K562 (cell line): ENCODE measurements around the gene PGP. TPM values are rescaled to one million over a fixed set of nuclear protein-coding genes. Genes with fewer than 3 reads are reported as not detected.

ENCODE experiments used
- ATAC-seq: fragments of 200-7000 bp; cut with Tn5 transposase; 3 replicates; pipeline ENCODE4 v1.9.1; 2020; ENCODE audit warnings: moderate library complexity
- BruUV-seq: library from RNA; stranded (reverse); fragments of 400-500 nt; replicated peaks from 2 replicates; lab custom pipeline; 2021; lab: Mats Ljungman, UMichigan
- CTCF ChIA-PET: fragments of 300-600 bp; formaldehyde crosslinking; extraction: SDS; loops from one replicate; lab custom pipeline; 2021; ENCODE audit warnings: low intra/inter-chr PET ratio; lab: Yijun Ruan, JAX
- POLR2A ChIA-PET: fragments of 300-600, 350-650 bp; sonication (Branson Sonifier 250); formaldehyde crosslinking; extraction: SDS; loops from one replicate; lab custom pipeline; 2021; ENCODE audit warnings: antibody characterized with exemption, inconsistent platforms; lab: Yijun Ruan, JAX
- DNase-seq, 4 experiments: peaks; one replicate each; pipeline versions ENCODE4 v3.0.0 to v3.0.0-alpha.2; 2011 to 2018; ENCODE audit warnings: low spot score in 3 of 4, mixed read lengths in 3 of 4; ENCODE audit errors: extremely low read depth in 1 of 4
- FAIRE-seq: peaks from 2 replicates; lab custom pipeline; 2011; peaks lifted over from hg19 to GRCh38; lab: Jason Lieb, UNC
- H2AFZ ChIP-seq: 2 replicates; pipeline ENCODE4 v1.6.0; 2011; ENCODE audit warnings: low read depth, low read length, control low read depth, inconsistent platforms
- H3K27ac ChIP-seq: fragments of 200-600 bp; 3 replicates; pipeline ENCODE4 v1.8.0; 2011; ENCODE audit warnings: low read depth, mild to moderate bottlenecking, control low read depth, inconsistent platforms, low read length, moderate library complexity, mixed read lengths; ENCODE audit errors: extremely low read depth
- H3K27me3 ChIP-seq, 2 experiments: fragments of 300-600 bp in 1 of 2; 2 replicates in 1 of 2; 3 replicates in 1 of 2; pipeline versions ENCODE4 v1.6.0 to v1.8.0; 2011; ENCODE audit warnings: inconsistent platforms in 2 of 2, low read length in 2 of 2, mild to moderate bottlenecking in 1 of 2, mixed read lengths in 1 of 2, moderate library complexity in 1 of 2; ENCODE audit not compliant: control insufficient read depth in 2 of 2, insufficient read depth in 2 of 2
- H3K36me3 ChIP-seq: fragments of 300-600 bp; 3 replicates; pipeline ENCODE4 v1.8.0; 2011; ENCODE audit warnings: mild to moderate bottlenecking, low read length, inconsistent platforms; ENCODE audit not compliant: control insufficient read depth, insufficient read depth
- H3K4me1 ChIP-seq, 2 experiments: fragments of 200-600 bp in 1 of 2; replicated peaks in 1 of 2; 2 replicates in 1 of 2; 3 replicates in 1 of 2; pipeline versions ENCODE4 v1.5.1 to v1.8.0; 2011; ENCODE audit warnings: inconsistent platforms in 2 of 2, low read length in 2 of 2, mild to moderate bottlenecking in 1 of 2, mixed read lengths in 1 of 2, moderate library complexity in 1 of 2; ENCODE audit not compliant: control insufficient read depth in 2 of 2, insufficient read depth in 2 of 2
- H3K4me2 ChIP-seq: 2 replicates; pipeline ENCODE4 v1.6.1; 2011; ENCODE audit warnings: low read length, control low read depth, inconsistent platforms, mixed read lengths; ENCODE audit not compliant: insufficient read depth
- H3K4me3 ChIP-seq: fragments of 200-600 bp; sonication (generic), shearing (Covaris generic); 2 replicates; pipeline ENCODE4 v1.5.1; 2016; ENCODE audit warnings: control low read depth, inconsistent platforms
- H3K79me2 ChIP-seq: fragments of 200-600 bp; 3 replicates; pipeline ENCODE4 v1.8.0; 2011; ENCODE audit warnings: low read length, inconsistent platforms; ENCODE audit not compliant: control insufficient read depth, insufficient read depth
- H3K9ac ChIP-seq, 2 experiments: 2 replicates each; pipeline versions ENCODE4 v1.6.0 to v1.6.1; 2011; ENCODE audit warnings: low read depth in 2 of 2, low read length in 2 of 2, control low read depth in 1 of 2, inconsistent platforms in 1 of 2, mild to moderate bottlenecking in 1 of 2, mixed read lengths in 1 of 2; ENCODE audit not compliant: insufficient read depth in 1 of 2
- H3K9me1 ChIP-seq: one replicate; pipeline ENCODE4 v1.6.0; 2011; ENCODE audit warnings: inconsistent platforms, mild to moderate bottlenecking, low read length, moderate library complexity; ENCODE audit not compliant: control insufficient read depth, insufficient read depth
- H3K9me3 ChIP-seq: replicated peaks from 2 replicates; pipeline ENCODE4 v1.5.1; 2011; ENCODE audit warnings: low read depth, low read length, inconsistent platforms; ENCODE audit not compliant: control insufficient read depth, insufficient read depth
- H4K20me1 ChIP-seq: replicated peaks from 2 replicates; pipeline ENCODE4 v1.6.1; 2011; ENCODE audit warnings: low read length, inconsistent platforms, mixed read lengths; ENCODE audit not compliant: control insufficient read depth, insufficient read depth
- ADNP ChIP-seq: fragments of 200-800 bp; sonication (Bioruptor generic); IDR thresholded peaks from 2 replicates; pipeline ENCODE4 v1.6.1; 2016; ENCODE audit warnings: missing genetic modification characterization, missing compliant biosample characterization
- CHD4 ChIP-seq: fragments of 200-600 bp; sonication (generic); IDR thresholded peaks from 3 replicates; pipeline ENCODE4 v1.6.1; 2012; ENCODE audit warnings: low read depth, mild to moderate bottlenecking, mixed read lengths, low read length, inconsistent platforms; ENCODE audit not compliant: insufficient read depth, insufficient replicate concordance, poor library complexity, severe bottlenecking
- NFE2 ChIP-seq: IDR thresholded peaks from 2 replicates; pipeline ENCODE4 v1.6.1; 2014; ENCODE audit warnings: antibody characterized with exemption, low read depth
- NFYB ChIP-seq: IDR thresholded peaks from 2 replicates; pipeline ENCODE4 v1.6.1; 2011; ENCODE audit warnings: mild to moderate bottlenecking, moderate library complexity; ENCODE audit not compliant: insufficient read length; ENCODE audit errors: extremely low read depth
- PML ChIP-seq: IDR thresholded peaks from 2 replicates; pipeline ENCODE4 v1.6.1; 2012; ENCODE audit warnings: low read length, inconsistent platforms
- SRF ChIP-seq, 2 experiments: fragments of 250-450, 450-650 bp in 1 of 2; sonication (Bioruptor Pico) in 1 of 2; sonication (generic) in 1 of 2; formaldehyde crosslinking; IDR thresholded peaks; 2 replicates each; pipeline versions ENCODE4 v1.5.0 to v1.5.1; 2020 to 2022; ENCODE audit warnings: mild to moderate bottlenecking in 1 of 2, missing genetic modification reagents in 1 of 2
- TEAD1 ChIP-seq, 2 experiments: fragments of 450-650 bp in 1 of 2; sonication (generic) in 1 of 2; formaldehyde crosslinking; IDR thresholded peaks; 2 replicates each; pipeline versions ENCODE4 v1.4.0 to v1.8.0; 2020 to 2022; ENCODE audit warnings: mild to moderate bottlenecking in 2 of 2, missing genetic modification reagents in 1 of 2
- ZNF121 ChIP-seq: sonication (generic); formaldehyde crosslinking; conservative IDR thresholded peaks from 2 replicates; pipeline ENCODE4 v1.8.0; 2022; ENCODE audit warnings: missing genetic modification reagents
- whole genome bisulfite sequencing: fragments of 100-300 bp; shearing (Covaris generic); methylation state at CpG from one replicate; pipeline ENCODE4 v1.1.6; 2016; ENCODE audit warnings: low coverage, mixed read lengths; ENCODE audit not compliant: insufficient coverage; ENCODE audit errors: missing lambda C conversion rate; 5-methylcytosine and 5-hydroxymethylcytosine counted together
- in situ Hi-C: fragments of 300-500 bp; cut with MboI; formaldehyde crosslinking; loops from 4 replicates; pipeline ENCODE4 v1.15.0; 2018; ENCODE audit warnings: inconsistent platforms, mixed read lengths
- intact Hi-C: fragments of 100-400 bp; cut with micrococcal nuclease; formaldehyde crosslinking; loops from 2 replicates; pipeline ENCODE4 v1.14.2; 2022
- polyA plus RNA-seq, 8 experiments: library from polyadenylated mRNA; depleted of rRNA in 4 of 8; stranded (reverse) in 5 of 8; unstranded in 3 of 8; fragments of >200 nt; fragmentation: Nextera tagmentation in 2 of 8; fragmentation: Illumina TruSeq in 1 of 8; extraction: Ambion mirVana in 2 of 8; extraction: Trizol in 1 of 8; gene quantifications; 2 replicates each; pipeline versions ENCODE4 v1.2.1 to v1.2.3, GENCODE V29; 2011 to 2014; ENCODE audit warnings: inconsistent platforms in 1 of 8, missing spikeins in 1 of 8
- total RNA-seq, 7 experiments: library from RNA; depleted of rRNA in 6 of 7; stranded (reverse); fragments of >200 nt in 6 of 7; fragmentation: Illumina TruSeq in 2 of 7; extraction: Trizol in 2 of 7; gene quantifications; 2 replicates each; pipeline versions ENCODE4 v1.2.1 to v1.2.3, GENCODE V29; 2011 to 2021; ENCODE audit warnings: low replicate concordance in 1 of 7
- TF ChIP-seq, protein P1 (sequence below): fragments of 250-450 bp; sonication (Bioruptor Pico); IDR thresholded peaks from 2 replicates; pipeline ENCODE4 v1.5.0; 2021; ENCODE audit warnings: mild to moderate bottlenecking, borderline replicate concordance
- TF ChIP-seq, protein P2 (sequence below): sonication (generic); formaldehyde crosslinking; IDR thresholded peaks from 2 replicates; pipeline ENCODE4 v1.8.0; 2023; ENCODE audit warnings: mild to moderate bottlenecking, missing genetic modification reagents
- TF ChIP-seq, protein P3 (sequence below): fragments of 450-650 bp; IDR thresholded peaks from 2 replicates; pipeline ENCODE4 v1.6.1; 2017; ENCODE audit warnings: mild to moderate bottlenecking, moderate library complexity
- TF ChIP-seq, protein P4 (sequence below): sonication (generic); IDR thresholded peaks from 2 replicates; pipeline ENCODE4 v1.6.1; 2016

The PGP gene
- total and polyA plus RNA-seq, 9 of the 15 experiments (the other 6 are each of a cell fraction or from before 2014, with no cell fraction given), result 1.1 to 57.6 (median 19.6) TPM

DNA sequence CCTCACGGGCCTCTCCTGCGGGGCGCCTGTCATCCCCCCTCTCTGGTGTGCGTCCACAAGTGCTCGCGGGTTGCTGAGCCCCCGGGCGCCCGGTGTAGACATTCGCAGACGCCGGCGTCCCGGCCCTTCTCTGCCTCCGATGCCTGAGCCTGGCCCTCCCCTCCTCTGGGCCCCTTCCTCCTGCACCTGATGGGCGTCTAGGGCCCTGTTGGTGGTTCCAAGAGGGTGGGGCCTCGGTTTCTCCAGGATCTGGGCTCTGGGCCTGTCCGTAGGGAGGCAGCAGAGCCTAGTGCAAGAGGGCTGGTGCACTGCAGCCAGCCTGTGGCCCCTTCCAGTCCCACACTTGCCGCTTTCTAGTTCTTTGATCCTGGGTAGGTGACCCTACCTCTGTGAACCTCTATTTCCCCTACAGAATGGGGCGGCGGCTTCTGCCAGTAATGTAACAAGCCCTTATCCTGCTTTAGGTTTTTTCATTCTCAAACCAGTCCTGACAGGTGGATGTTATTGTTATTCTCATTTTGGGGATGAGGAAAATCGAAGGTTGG lies 9.4 kb upstream of the PGP start:
- peak; percentile 74 for ATAC-seq
- Histone ChIP-seq H3K36me3 (peaks cover 38% of the 10 kb centered on the region; the same call in 1 of the 3 replicates), H3K9me1 (no peaks in the 10 kb centered on the region), H3K9ac (peak overlapping the region; percentile 91 to 98), H3K4me2 (peak overlapping the region; percentile 77), H3K27ac (peak overlapping the region; percentile 82), H3K27me3 (no peaks in the 10 kb centered on the region), H3K4me3 (peak overlapping the region; percentile 87), H3K4me1 (peaks cover 11 to 61% of the 10 kb centered on the region in 2 experiments; a peak in 3 of 5 replicates), H4K20me1 (peaks cover 11% of the 10 kb centered on the region), H3K79me2 (peaks cover 53% of the 10 kb centered on the region), H3K9me3 (no peaks in the 10 kb centered on the region), H2AFZ (peak overlapping the region; percentile 80)
- ChIA-PET CTCF (no interaction called here), POLR2A (interaction anchor here (0.6 to 5.0 kb wide), 11 partner anchors 8 to 259 kb away, joined by 3 to 29 read pairs (median 5); partner anchors contain the start of genes BRICD5, DNASE1L2, ECI1 and PGP)
- in situ Hi-C loops (no loop called here), intact Hi-C loops (loop anchor here (1.0 kb wide), 1 partner anchor 27 kb away; the partner anchor contains the start of gene ECI1)
- DNase-seq, result peak in 3 of 4 experiments; percentile 66 to 77 (median 68)
- 0% methylated on average over 18 of the region's 22 CpGs for WGBS
- no peak for FAIRE-seq
- BruUV-seq, result TSS peak; percentile 73
- no peak for TF ChIP-seq NFYB
- peak; percentile 42 for TF ChIP-seq CHD4
- 0 out of 4 replicates have a peak, but pooled peaks of 1 of the 2 experiments have one; percentile 12 for TF ChIP-seq TEAD1 (CRISPR knock-in tag; IDR thresholded peaks at IDR 0.05)
- peak in 1 of 2 experiments; percentile 47; a peak in 1 of 4 replicates for TF ChIP-seq SRF (CRISPR knock-in tag; IDR thresholded peaks at IDR 0.05)
- peak; percentile 96 for TF ChIP-seq ZNF121
- TF ChIP-seq, protein P1, sequence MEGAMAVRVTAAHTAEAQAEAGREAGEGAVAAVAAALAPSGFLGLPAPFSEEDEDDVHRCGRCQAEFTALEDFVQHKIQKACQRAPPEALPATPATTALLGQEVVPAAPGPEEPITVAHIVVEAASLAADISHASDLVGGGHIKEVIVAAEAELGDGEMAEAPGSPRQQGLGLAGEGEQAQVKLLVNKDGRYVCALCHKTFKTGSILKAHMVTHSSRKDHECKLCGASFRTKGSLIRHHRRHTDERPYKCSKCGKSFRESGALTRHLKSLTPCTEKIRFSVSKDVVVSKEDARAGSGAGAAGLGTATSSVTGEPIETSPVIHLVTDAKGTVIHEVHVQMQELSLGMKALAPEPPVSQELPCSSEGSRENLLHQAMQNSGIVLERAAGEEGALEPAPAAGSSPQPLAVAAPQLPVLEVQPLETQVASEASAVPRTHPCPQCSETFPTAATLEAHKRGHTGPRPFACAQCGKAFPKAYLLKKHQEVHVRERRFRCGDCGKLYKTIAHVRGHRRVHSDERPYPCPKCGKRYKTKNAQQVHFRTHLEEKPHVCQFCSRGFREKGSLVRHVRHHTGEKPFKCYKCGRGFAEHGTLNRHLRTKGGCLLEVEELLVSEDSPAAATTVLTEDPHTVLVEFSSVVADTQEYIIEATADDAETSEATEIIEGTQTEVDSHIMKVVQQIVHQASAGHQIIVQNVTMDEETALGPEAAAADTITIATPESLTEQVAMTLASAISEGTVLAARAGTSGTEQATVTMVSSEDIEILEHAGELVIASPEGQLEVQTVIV (CRISPR knock-in tag), result no peak
- TF ChIP-seq, protein P2, sequence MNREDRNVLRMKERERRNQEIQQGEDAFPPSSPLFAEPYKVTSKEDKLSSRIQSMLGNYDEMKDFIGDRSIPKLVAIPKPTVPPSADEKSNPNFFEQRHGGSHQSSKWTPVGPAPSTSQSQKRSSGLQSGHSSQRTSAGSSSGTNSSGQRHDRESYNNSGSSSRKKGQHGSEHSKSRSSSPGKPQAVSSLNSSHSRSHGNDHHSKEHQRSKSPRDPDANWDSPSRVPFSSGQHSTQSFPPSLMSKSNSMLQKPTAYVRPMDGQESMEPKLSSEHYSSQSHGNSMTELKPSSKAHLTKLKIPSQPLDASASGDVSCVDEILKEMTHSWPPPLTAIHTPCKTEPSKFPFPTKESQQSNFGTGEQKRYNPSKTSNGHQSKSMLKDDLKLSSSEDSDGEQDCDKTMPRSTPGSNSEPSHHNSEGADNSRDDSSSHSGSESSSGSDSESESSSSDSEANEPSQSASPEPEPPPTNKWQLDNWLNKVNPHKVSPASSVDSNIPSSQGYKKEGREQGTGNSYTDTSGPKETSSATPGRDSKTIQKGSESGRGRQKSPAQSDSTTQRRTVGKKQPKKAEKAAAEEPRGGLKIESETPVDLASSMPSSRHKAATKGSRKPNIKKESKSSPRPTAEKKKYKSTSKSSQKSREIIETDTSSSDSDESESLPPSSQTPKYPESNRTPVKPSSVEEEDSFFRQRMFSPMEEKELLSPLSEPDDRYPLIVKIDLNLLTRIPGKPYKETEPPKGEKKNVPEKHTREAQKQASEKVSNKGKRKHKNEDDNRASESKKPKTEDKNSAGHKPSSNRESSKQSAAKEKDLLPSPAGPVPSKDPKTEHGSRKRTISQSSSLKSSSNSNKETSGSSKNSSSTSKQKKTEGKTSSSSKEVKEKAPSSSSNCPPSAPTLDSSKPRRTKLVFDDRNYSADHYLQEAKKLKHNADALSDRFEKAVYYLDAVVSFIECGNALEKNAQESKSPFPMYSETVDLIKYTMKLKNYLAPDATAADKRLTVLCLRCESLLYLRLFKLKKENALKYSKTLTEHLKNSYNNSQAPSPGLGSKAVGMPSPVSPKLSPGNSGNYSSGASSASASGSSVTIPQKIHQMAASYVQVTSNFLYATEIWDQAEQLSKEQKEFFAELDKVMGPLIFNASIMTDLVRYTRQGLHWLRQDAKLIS (CRISPR knock-in tag), result 0 out of 2 replicates have a peak, but pooled peaks have one; percentile 11
- no peak for TF ChIP-seq NFE2
- TF ChIP-seq, protein P3, sequence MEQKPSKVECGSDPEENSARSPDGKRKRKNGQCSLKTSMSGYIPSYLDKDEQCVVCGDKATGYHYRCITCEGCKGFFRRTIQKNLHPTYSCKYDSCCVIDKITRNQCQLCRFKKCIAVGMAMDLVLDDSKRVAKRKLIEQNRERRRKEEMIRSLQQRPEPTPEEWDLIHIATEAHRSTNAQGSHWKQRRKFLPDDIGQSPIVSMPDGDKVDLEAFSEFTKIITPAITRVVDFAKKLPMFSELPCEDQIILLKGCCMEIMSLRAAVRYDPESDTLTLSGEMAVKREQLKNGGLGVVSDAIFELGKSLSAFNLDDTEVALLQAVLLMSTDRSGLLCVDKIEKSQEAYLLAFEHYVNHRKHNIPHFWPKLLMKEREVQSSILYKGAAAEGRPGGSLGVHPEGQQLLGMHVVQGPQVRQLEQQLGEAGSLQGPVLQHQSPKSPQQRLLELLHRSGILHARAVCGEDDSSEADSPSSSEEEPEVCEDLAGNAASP, result no peak
- TF ChIP-seq ADNP (tag), result no peak
- TF ChIP-seq, protein P4, sequence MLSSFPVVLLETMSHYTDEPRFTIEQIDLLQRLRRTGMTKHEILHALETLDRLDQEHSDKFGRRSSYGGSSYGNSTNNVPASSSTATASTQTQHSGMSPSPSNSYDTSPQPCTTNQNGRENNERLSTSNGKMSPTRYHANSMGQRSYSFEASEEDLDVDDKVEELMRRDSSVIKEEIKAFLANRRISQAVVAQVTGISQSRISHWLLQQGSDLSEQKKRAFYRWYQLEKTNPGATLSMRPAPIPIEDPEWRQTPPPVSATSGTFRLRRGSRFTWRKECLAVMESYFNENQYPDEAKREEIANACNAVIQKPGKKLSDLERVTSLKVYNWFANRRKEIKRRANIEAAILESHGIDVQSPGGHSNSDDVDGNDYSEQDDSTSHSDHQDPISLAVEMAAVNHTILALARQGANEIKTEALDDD, result no peak
- TF ChIP-seq PML, result no peak
